ENCODE results near the gene UPK3A. TPM values are rescaled to one million over a fixed set of nuclear protein-coding genes. Genes with fewer than 3 reads are reported as not detected.

The UPK3A gene
- total and polyA plus RNA-seq, 2 experiments from 2014 or later, result 0.21 TPM; not detected in 1

- H3K4me3 ChIP-seq, result no peak overlapping the region
- no peaks in the 10 kb centered on the region for H3K36me3 ChIP-seq
- no peak for TF ChIP-seq CTCF (IDR thresholded peaks at IDR 0.05; ENCODE audit: low read depth, low read length)
- H3K27ac ChIP-seq, result peak overlapping the region; percentile 58
- H3K9me3 ChIP-seq (ENCODE audit: low read depth), result no peaks in the 10 kb centered on the region
- no peak for DNase-seq (ENCODE audit: low read depth in 1 of 2, low spot score in 1 of 2)
- no peaks in the 10 kb centered on the region for H3K27me3 ChIP-seq
- H3K4me1 ChIP-seq (ENCODE audit: low read depth), result peaks cover 44% of the 10 kb centered on the region
Measured at GRCh38 chr22:45312415-45312814, 27.7 kb downstream of the UPK3A start.

- DNase-seq (ENCODE audit: low read depth in 1 of 2, low spot score in 1 of 2), result no peak
- H3K4me3 ChIP-seq, result no peak overlapping the region
- no peaks in the 10 kb centered on the region for H3K36me3 ChIP-seq
- H3K9me3 ChIP-seq (ENCODE audit: low read depth), result no peaks in the 10 kb centered on the region
- no peak for TF ChIP-seq CTCF (IDR thresholded peaks at IDR 0.05; ENCODE audit: low read depth, low read length)
- H3K4me1 ChIP-seq (ENCODE audit: low read depth), result peaks cover 48% of the 10 kb centered on the region
- no peaks in the 10 kb centered on the region for H3K27me3 ChIP-seq
- H3K27ac ChIP-seq, result peak overlapping the region; percentile 58
Measured at GRCh38 chr22:45312856-45313255, 28.1 kb downstream of the UPK3A start.

GRCh38 chr22:45314054-45314721 lies 29.4 kb downstream of the UPK3A start:
- peak; percentile 50 to 70 for DNase-seq (ENCODE audit: low read depth in 1 of 2, low spot score in 1 of 2)
- Histone ChIP-seq H3K27ac (peak overlapping the region; percentile 74), H3K9me3 (ENCODE audit: low read depth) (no peaks in the 10 kb centered on the region), H3K36me3 (no peaks in the 10 kb centered on the region), H3K27me3 (no peaks in the 10 kb centered on the region), H3K4me1 (ENCODE audit: low read depth) (peaks cover 62% of the 10 kb centered on the region), H3K4me3 (no peak overlapping the region)
- no peak for TF ChIP-seq CTCF (IDR thresholded peaks at IDR 0.05; ENCODE audit: low read depth, low read length)

GRCh38 chr22:45314786-45315185 lies 30.0 kb downstream of the UPK3A start:
- DNase-seq (ENCODE audit: low read depth in 1 of 2, low spot score in 1 of 2), result no peak

GRCh38 chr22:45316796-45317526 lies 32.2 kb downstream of the UPK3A start:
- DNase-seq (ENCODE audit: low read depth in 1 of 2, low spot score in 1 of 2), result no peak
- peak overlapping the region; percentile 82 for H3K27ac ChIP-seq
- H3K36me3 ChIP-seq, result no peaks in the 10 kb centered on the region
- peaks cover 57% of the 10 kb centered on the region for H3K4me1 ChIP-seq (ENCODE audit: low read depth)
- no peaks in the 10 kb centered on the region for H3K27me3 ChIP-seq
- H3K4me3 ChIP-seq, result no peak overlapping the region
- no peak for TF ChIP-seq CTCF (IDR thresholded peaks at IDR 0.05; ENCODE audit: low read depth, low read length)
- H3K9me3 ChIP-seq (ENCODE audit: low read depth), result no peaks in the 10 kb centered on the region

More at GRCh38 chr22:45314786-45315185, 30.0 kb downstream of the UPK3A start:
- peaks cover 66% of the 10 kb centered on the region for H3K4me1 ChIP-seq (ENCODE audit: low read depth)
- no peaks in the 10 kb centered on the region for H3K36me3 ChIP-seq
- H3K4me3 ChIP-seq, result no peak overlapping the region
- no peaks in the 10 kb centered on the region for H3K27me3 ChIP-seq
- no peaks in the 10 kb centered on the region for H3K9me3 ChIP-seq (ENCODE audit: low read depth)
- peak overlapping the region; percentile 74 for H3K27ac ChIP-seq
- TF ChIP-seq CTCF (IDR thresholded peaks at IDR 0.05; ENCODE audit: low read depth, low read length), result no peak

Measured in cardiac muscle cell (in vitro differentiated cells and primary cell).